Spleen (tissue), 11 donors: ENCODE results near the gene RPS26. TPM values are rescaled to one million over a fixed set of nuclear protein-coding genes. Genes with fewer than 3 reads are reported as not detected.

ENCODE experiments used
- DNase-seq: peaks from one replicate; pipeline ENCODE4 v3.0.0-alpha.2; 2020
- H3K27ac ChIP-seq, 8 donors: fragments of 200-600 bp; sonication (generic) in 7 of 8; 1 replicate in 4 of 8; 2 replicates in 4 of 8; pipeline versions ENCODE4 v1.5.0 to v1.8.0; 2016 to 2021; ENCODE audit warnings: inconsistent platforms in 4 of 8, mild to moderate bottlenecking in 4 of 8, moderate library complexity in 1 of 8
- H3K27me3 ChIP-seq, 7 donors: fragments of 200-600 bp; sonication (generic) in 6 of 7; replicated peaks in 1 of 7; 1 replicate in 4 of 7; 2 replicates in 3 of 7; pipeline versions ENCODE4 v1.5.0 to v1.8.0; 2016 to 2021; ENCODE audit warnings: inconsistent platforms in 3 of 7, mild to moderate bottlenecking in 1 of 7
- H3K36me3 ChIP-seq, 6 donors: fragments of 200-600 bp; sonication (generic) in 5 of 6; 1 replicate in 4 of 6; 2 replicates in 2 of 6; pipeline versions ENCODE4 v1.5.0 to v1.8.0; 2016 to 2021; ENCODE audit warnings: inconsistent platforms in 2 of 6
- H3K4me1 ChIP-seq, 6 donors: fragments of 200-600 bp; sonication (generic) in 5 of 6; 1 replicate in 3 of 6; 2 replicates in 3 of 6; pipeline versions ENCODE4 v1.5.0 to v1.8.0; 2016 to 2021; ENCODE audit warnings: inconsistent platforms in 3 of 6
- H3K4me3 ChIP-seq, 8 donors: fragments of 200-600 bp; sonication (generic) in 7 of 8; 1 replicate in 4 of 8; 2 replicates in 4 of 8; pipeline versions ENCODE4 v1.5.0 to v1.8.0; 2016 to 2021; ENCODE audit warnings: inconsistent platforms in 4 of 8, mild to moderate bottlenecking in 4 of 8, moderate library complexity in 2 of 8
- H3K9me3 ChIP-seq, 8 donors: fragments of 200-600 bp; sonication (generic) in 7 of 8; 1 replicate in 4 of 8; 2 replicates in 4 of 8; pipeline versions ENCODE4 v1.5.0 to v1.8.0; 2016 to 2021; ENCODE audit warnings: inconsistent platforms in 4 of 8
- CTCF ChIP-seq, 11 experiments: fragments of 200-600 bp in 7 of 11; fragments of 450-650 bp in 4 of 11; sonication (generic) in 4 of 11; IDR thresholded peaks in 8 of 11; conservative IDR thresholded peaks in 3 of 11; 1 replicate in 7 of 11; 2 replicates in 4 of 11; pipeline versions ENCODE4 v1.4.0 to v1.8.0; 2016 to 2021; ENCODE audit warnings: antibody characterized with exemption in 11 of 11, inconsistent platforms in 4 of 11, mild to moderate bottlenecking in 1 of 11
- POLR2A ChIP-seq, 3 donors: fragments of 450-650 bp; IDR thresholded peaks; one replicate each; pipeline ENCODE4 v1.5.1; 2017; ENCODE audit warnings: antibody characterized with exemption in 3 of 3, mild to moderate bottlenecking in 1 of 3
- POLR2AphosphoS5 ChIP-seq, 3 donors: sonication (generic); formaldehyde crosslinking; IDR thresholded peaks; one replicate each; pipeline ENCODE4 v1.5.1; 2017; ENCODE audit warnings: antibody characterized with exemption in 3 of 3
- WGBS, 5 donors: extraction: QIAGEN DNeasy Blood & Tissue Kit in 3 of 5; methylation state at CpG; one replicate each; pipeline versions ENCODE4 v1.1.5 to v1.1.7; 2013 to 2018; 5-methylcytosine and 5-hydroxymethylcytosine counted together
- intact Hi-C: fragments of 100-400 bp; cut with DNase I; formaldehyde crosslinking; loops from one replicate; pipeline ENCODE4 v1.15.0; 2023; ENCODE audit warnings: low total_unique reads
- polyA plus RNA-seq, 3 donors: library from polyadenylated mRNA; stranded (reverse); fragments of 200-250 nt; gene quantifications; one replicate each; pipeline ENCODE4 v1.2.1, GENCODE V29; 2013
- total RNA-seq, 7 donors: library from RNA; depleted of rRNA in 3 of 7; stranded (reverse); fragments of >200 nt in 3 of 7; fragmentation: NEBNext Ultra II Directional in 4 of 7; extraction: Animal tissue kit (Norgen Biotek cat#: 25700) in 4 of 7; gene quantifications; one replicate each; pipeline versions ENCODE4 v1.1.0 to v1.2.1, GENCODE V29; 2016 to 2021
- donor health status: healthy with polysubstance abuse.
- donor health status: DM: no; HTN: no; CAD: no; lungs with moderate emphysema.
- donor health status: DM: no; HTN: no; CAD: no.
- donor health status: Bipolar disorder and iron deficiency.
- donor health status: healthy.
- donor health status: DM: no; HTN: no; CAD: no.
- donor health status: DM: yes; HTN: yes; CAD: no.

Gene RPS26
- total and polyA plus RNA-seq, 10 donors: 15.3 to 2,958 (median 410) TPM

- intact Hi-C loops: no loop called here
- WGBS, 5 donors: 17 to 29% (median 18%) methylated on average over 6 to 10 of the region's 10 CpGs
- H3K9me3 ChIP-seq: no peaks in the 10 kb centered on the region
- DNase-seq: no peak
- peaks cover 5 to 37% (median 21%) of the 10 kb centered on the region in 6 donors for H3K4me1 ChIP-seq
- H3K4me3 ChIP-seq: peak within 1 kb of the TSS in 6 of 8 donors; percentile 23 to 61 (median 26)
- TF ChIP-seq CTCF (IDR thresholded peaks at IDR 0.05 in 8 of 11, conservative IDR thresholded peaks at IDR 0.05 in 3 of 11) (no peak), POLR2AphosphoS5 (IDR thresholded peaks at IDR 0.05) (no peak)
- H3K27me3 ChIP-seq: no peaks in the 10 kb centered on the region
- peak within 1 kb of the TSS in 7 of 8 donors; percentile 36 to 73 (median 61) for H3K27ac ChIP-seq
- H3K36me3 ChIP-seq: peaks cover 0 to 20% (median 0%) of the 10 kb centered on the region in 6 donors
Observed at GRCh38 chr12:56020423-56021184, 21.1 kb upstream of the RPS26 start, which contains the start of gene IKZF4. Gene IKZF4 (plus strand): TSS chr12:56021043. CDS start chr12:56021494, 451 bp downstream.

DNA sequence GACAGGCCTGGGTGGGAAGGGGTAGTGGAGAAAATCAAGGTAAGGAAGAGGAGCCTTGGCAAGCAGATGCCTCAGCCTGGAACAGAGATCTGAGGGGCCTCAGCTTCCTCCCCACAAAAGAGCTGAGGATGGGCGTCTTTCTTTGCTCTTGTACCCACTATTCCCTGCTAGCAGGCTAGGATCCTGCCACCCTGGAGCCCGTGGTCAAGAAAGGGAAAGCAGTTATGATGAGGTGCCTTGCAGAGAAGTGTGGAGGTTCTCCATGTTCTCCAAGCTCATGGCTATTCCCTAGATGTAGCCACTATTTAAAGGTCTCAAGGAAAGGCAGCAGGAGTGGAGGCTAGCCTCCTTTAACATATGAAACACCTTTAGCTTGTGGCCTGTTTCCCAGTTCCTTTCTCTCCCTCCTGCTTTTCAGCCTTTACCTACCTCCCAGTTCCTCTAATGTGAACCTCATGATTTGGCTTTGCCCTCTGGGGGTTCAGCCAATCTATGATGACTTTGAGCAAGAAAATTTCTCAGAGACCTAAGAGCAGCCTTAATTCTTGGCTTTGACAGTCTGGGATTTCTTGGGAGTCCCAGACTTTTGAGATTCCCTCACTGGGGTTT lies 19.7 kb upstream of the RPS26 start:
- Histone ChIP-seq H3K27ac (peak overlapping the region in 5 of 8 donors; percentile 27 to 73 (median 71)), H3K36me3 (peaks cover 0 to 32% (median 0%) of the 10 kb centered on the region in 6 donors), H3K4me1 (peaks cover 5 to 37% (median 21%) of the 10 kb centered on the region in 6 donors), H3K9me3 (no peaks in the 10 kb centered on the region), H3K27me3 (no peaks in the 10 kb centered on the region), H3K4me3 (peak overlapping the region in 1 of 8 donors; percentile 61)
- DNase-seq: no peak
- WGBS, 5 donors: 25 to 36% (median 32%) methylated on average over 2 of the region's 2 CpGs
- intact Hi-C loops: no loop called here
- TF ChIP-seq POLR2A (IDR thresholded peaks at IDR 0.05) (no peak), CTCF (IDR thresholded peaks at IDR 0.05 in 8 of 11, conservative IDR thresholded peaks at IDR 0.05 in 3 of 11) (no peak), POLR2AphosphoS5 (IDR thresholded peaks at IDR 0.05) (no peak)

DNA sequence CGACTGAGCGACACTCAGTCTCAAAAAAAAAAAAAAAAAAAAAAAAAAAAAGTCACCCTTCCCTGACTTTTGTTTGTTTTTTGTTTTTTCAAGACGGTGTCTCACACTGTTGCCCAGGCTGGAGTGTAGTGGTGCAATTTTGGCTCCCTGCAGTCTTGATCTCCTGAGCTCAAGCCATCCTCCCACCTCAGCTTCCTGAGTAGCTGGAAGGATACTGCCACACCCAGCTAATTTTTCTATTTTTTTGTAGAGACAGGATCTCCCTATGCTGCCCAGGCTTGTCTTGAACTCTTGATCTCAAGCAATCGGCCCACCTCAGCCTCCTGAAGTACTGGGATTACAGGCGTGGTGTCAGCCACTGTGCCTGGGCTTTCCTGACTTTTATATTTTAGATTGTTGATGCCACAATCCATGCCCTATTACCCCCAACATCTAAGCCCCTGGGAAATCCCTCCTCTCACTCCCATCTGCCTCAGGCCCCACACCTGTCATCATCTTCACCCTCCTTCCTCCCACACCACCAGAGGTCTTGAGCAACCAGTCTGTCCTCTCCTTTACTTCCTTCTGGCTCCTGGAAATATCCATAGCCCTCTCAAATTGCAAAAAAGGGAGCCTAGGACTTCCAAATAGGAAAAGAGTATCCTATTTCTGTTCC lies 13.1 kb upstream of the RPS26 start:
- peaks cover 2 to 53% (median 9%) of the 10 kb centered on the region in 6 donors for H3K36me3 ChIP-seq
- intact Hi-C loops: no loop called here

More for the DNA sequence above, 13.1 kb upstream of the RPS26 start:
- Histone ChIP-seq H3K4me3 (no peak overlapping the region), H3K27me3 (no peaks in the 10 kb centered on the region), H3K27ac (peak overlapping the region in 5 of 8 donors; percentile 37 to 73 (median 58)), H3K4me1 (peaks cover 0 to 26% (median 10%) of the 10 kb centered on the region in 6 donors), H3K9me3 (no peaks in the 10 kb centered on the region)
- WGBS, 5 donors: 62 to 81% (median 72%) methylated on average over 3 to 5 of the region's 5 CpGs
- TF ChIP-seq CTCF (IDR thresholded peaks at IDR 0.05 in 8 of 11, conservative IDR thresholded peaks at IDR 0.05 in 3 of 11) (no peak), POLR2A (IDR thresholded peaks at IDR 0.05) (no peak)
- no peak for DNase-seq
